NCI-H510A (cell line): ENCODE data around the gene OPCML.

Source experiments
- DNase-seq: peaks from one replicate; lab custom pipeline; 2025; lab: John Stamatoyannopoulos, UW

The OPCML gene

DNA sequence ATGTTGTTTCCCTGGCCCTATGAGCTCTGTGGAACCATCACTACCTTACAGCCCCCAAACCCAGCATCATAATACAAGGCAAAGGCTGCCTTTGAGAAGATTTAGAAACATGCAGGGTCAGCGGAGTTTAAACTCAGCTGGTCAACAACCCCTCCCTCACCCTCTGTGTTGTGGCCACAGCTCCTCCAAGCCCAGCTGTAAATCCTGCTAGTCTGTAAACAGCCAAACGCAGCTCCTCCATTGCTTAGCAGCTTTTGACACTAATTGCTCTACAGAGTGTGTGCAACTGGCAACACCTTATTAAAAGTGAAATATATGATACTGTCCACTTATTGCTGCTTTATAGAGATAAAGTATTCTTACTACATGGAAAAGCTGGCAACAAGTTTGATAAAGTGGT is 29.1 kb downstream of the OPCML start:
- no peak for DNase-seq

DNA sequence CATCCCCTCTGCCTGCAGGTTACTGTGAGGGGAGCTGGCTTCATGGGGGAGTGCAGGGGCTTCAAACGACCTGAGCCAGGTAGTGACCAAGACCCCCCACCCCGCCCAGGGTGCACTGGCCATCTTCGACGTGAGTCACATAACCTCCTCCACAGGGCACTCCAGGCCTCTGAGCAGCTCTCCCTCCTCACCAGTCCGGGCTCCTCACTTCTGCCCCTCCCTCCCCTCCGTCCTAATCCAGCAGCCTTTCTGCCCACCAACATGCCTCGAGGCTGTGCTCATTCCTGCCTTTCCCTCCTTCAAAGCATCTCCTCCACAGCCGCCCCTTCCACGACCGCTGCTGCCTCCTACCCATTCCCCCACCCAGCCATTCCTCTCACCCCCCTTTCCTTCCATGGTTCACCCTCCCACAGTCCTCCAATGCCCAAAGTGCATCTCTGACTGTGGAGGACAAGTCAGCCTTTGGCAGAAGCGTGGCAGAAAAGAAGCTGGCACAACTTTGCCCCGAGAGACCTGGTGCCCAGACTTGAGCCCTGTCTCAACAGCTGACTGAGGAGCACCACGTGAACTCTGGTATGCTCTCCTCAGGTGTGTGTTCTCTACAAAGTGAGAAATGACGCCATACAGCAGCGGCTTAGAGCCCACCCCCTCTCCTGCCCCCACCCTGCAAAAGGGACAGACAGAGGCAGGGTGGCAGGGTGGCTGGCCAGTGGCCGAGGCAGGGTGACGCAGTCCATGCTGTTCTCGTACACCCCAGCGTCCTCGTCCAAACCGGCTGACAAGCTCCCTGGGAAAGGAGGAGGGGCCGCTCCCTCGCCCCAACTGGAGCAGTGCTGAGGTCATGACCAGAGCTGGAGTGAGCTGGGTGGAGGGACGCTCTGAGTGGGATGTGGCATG is 30.4 kb downstream of the OPCML start:
- DNase-seq, result no peak

DNA sequence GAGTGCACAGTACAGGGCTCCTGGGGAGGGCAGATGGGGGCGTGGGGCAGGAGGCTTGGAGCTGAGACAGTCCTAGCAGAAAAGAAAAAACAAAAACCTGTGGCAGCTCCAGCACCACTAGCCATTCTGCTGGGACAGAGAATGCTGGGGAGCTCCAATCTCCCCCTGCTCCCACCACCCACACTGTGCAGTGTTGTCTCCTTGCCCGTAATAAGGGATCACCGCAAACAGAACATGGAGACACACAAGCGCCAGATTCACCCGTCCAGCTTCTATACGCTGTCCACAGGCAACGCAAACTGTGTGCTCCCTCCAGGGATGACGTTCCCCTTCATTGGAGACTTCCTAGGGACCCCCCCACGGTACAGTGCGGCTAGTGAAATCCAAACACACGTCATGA is 31.4 kb downstream of the OPCML start:
- DNase-seq, result no peak

DNA sequence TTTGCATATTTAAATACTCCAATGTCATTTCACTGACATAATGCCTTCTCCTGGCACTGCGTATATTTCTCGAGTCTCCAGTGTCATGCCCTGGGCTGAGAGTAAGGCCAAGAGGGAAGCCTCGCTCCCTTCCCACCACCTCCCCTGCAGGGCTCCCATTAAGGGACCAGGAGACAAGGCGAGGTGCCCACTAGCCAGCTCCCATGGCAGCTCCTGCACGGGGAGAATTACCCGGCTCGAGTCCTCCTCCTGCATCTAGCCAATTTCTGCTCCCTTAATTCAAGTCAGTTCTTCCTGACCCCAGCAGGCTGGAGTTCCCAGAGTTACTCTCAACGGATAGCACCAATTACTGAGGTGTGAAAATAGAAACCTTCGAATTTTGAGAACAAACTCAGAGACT is 31.9 kb downstream of the OPCML start:
- DNase-seq, result no peak

DNA sequence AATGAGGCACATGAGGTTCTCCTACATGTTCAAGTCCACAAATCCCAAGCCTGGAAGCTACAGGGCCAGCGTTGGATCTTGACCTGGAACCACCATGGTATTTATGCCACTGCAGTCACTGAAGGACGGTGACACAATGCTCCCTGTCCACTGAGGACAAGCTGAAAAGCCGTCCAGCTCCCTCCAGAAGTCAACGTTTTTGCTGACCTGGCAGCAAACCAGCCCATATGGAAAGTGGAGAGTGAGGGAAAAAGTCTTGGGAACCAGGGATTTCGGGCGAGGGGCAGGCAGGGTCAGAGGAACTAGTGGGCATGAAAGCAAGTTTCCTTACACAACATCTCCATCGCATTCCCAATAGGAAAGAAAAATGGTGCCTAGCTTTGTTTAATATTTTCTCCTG is 33.3 kb downstream of the OPCML start:
- DNase-seq, result no peak

DNA sequence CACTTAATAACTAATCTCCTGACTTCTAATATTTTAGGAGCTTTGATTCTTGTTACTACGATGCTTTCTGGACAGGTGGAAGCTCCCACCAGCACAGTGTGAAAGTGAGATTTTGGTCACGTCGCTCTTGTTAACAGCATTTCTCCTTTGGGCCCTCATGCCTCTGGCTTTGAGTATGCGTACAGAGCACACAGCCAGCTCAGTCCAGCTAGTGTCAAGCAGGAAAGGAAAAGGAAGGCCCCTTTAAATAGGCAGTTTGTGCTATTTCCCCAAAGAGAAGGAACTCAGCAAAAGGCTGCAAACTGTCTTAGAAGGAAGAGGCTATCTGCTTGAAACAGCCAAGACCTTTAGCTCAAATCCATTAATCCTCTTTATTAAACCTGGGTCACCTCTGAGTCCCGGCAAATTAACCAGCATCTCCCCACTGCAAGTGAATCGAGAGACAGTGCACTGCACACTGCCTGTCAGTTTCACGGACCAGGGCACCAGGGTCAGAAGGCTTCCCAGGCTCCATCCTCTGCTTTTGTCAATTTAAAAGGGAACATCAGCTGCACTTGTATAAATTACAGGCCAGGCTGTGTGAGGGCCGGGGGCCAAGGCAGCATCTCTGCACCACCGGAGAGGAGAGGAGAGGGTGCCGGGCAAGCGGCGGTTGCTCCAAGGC is 34.7 kb downstream of the OPCML start:
- DNase-seq, result no peak

DNA sequence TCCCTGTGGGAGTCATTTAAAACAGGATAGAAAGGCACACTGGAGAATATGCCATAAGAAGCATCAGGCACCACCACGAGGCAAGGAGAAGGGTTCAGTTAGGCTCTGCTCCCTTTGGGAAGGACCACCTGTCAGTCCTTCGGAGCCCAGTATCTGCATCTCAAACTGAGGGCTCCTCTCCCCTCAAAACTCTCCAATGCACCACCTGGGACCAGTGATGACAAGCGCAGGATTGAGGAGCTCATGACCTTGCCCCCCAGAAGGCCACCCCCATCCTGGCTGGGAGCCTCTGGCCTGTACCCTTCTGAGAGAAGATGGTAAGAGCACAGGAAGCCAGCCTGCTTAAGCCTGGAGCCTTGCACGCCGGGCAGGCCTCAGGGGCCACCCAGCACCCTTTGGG is 39.4 kb downstream of the OPCML start:
- no peak for DNase-seq

DNA sequence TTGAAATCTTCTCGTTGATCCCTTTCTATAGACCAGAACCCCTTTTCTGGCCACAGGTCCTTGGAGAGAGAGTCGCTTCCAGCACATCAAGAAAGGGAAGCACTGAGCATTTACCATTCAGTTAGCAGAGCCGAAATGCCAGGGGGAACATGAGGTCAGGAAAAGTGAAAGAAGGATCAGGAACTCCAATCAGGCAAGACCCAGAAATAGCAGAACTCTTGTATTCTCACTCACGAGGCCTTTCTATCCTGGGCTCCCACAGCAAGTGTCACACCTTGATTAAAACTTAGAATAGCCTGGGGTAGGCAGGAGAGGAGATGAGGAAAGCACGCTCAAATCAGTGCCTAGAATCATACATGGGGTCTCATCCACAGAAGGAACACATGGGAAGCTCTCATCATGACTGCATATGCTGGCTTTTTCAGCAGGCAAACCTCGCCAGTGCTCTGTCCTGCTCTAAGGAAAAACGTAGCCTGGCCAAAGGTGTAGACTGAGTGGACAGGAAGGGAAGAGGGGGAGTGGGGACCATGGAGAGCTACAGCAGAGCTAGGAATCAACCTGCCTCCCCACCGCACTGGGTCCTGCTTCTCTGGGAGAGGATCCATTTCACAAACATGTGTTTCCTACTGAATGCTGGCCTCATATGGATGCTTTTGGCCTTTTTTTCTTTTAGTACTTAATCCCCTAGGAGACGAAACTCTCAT is 40.5 kb downstream of the OPCML start:
- no peak for DNase-seq

DNA sequence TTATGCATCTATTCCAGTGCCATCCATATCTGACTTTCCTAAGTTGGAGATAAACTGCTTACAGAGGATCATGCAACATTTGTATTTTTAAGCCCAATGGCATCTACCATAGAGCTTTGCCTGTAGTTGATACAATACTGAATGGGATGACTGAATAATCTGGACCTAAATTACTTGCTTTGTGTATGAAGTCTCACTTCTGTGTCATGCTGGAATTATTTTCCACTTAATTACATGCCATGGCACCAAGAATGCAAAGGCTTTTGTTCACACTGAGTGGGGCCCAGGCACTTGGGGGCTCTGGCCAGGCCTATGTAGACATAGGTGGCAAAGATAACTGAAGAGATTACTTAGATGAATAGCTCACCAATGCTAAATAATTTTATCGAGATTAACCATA is 51.6 kb downstream of the OPCML start:
- DNase-seq, result no peak

DNA sequence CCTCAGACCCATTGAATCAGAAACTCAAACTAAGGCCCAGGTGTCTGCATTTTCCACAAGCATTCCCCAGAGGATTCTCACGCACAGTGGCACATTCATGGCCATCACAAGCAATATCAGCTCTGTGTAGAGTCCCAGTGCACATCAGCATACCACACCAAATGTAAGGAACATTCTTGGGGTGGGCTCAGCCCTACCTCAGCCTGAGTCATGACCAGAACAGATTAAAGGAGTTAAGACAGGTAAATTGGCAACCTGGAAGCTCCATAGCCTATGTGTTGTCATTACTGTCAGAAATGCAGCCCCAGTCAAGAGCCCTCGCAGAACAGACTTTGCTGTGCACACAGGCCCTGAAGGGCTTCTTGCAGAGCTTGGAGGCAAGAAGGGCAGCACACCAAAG is 53.1 kb downstream of the OPCML start:
- DNase-seq, result no peak

DNA sequence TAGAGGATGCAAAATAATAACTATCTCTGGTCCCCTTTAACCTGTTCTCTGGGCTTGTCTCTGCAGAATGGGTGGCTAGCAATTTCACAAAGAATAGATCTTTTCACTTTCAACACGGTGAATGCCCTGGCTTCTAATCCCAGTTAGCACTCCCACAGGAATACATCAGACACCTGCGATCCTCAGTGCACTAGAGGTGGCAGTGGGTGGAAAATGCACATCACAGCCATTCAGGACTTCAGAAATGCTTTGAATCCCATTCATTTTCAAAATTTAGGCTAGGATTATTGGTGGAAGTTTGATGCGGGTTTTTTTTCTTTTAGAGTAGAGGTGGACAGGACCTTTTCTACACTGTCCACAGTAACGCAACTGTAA is 55.1 kb downstream of the OPCML start:
- DNase-seq, result no peak

DNA sequence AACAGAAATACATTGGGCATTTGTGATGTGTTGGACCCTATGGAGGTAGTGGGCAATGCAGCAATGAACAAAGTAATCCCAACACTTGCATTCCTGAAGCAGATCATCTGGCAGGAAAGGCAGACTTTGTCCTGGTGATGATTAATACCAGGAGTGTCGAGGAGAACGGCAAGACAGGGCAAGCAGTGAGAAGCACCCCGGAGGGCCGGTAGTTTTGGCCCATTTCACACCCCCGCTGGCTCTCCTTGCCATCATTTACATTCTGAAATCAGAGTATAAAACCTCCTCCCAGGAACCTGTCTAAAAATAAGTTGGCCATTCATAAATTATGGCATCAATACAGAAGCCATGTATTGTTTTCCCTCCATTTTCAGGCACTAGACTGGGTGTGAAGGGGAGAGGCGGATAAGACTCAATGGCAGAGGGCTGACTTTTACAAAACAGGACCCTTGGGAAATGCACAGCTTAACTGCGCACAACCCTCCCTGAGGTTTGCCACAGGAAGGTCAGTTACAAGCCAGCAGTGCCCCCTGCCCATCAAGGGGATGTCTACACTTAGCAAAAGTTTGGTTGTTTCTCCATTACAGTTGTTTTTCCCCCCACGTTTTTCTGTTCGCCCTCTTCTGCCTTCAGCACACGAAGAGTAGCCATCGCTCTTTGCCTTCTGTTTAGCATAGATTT is 55.6 kb downstream of the OPCML start:
- DNase-seq, result no peak

DNA sequence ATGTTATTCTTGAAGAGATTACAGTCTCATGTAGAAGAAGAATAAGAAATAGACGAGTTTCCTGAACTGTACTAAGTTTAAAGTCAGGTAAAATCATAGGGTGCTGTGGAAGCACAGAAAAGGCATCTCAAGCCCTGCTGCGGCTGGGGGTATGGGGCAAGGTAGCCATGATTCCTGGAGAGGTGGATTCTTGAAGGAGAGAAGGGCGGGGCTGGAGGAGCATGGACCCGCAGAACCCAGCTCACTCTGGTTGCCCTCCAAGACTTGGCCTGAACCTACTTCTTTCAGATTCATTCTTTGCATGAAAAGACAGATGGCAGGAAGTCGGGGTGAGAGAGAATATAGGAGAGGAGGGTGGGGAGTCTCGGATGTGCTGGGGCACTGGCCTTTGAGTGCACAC is 57.8 kb downstream of the OPCML start:
- no peak for DNase-seq

DNA sequence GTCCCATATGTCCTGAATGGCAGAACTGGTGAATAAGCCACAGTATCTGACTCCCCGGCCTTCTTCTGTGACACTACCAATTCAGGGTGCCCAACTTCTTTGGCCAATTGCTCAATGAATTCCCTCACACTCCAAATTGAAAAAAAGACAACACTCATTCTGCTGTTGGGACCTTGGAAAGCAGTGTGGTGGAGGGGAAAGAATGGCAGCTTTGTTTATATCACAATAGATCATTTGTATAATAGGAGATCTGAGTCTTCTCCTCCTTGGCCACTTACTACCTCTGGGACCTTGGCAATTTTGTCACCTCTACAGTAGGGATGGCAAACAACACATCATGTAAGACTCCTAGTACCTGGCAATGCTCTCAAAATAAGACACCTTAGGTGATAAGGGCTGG is 64.6 kb downstream of the OPCML start:
- DNase-seq, result no peak

DNA sequence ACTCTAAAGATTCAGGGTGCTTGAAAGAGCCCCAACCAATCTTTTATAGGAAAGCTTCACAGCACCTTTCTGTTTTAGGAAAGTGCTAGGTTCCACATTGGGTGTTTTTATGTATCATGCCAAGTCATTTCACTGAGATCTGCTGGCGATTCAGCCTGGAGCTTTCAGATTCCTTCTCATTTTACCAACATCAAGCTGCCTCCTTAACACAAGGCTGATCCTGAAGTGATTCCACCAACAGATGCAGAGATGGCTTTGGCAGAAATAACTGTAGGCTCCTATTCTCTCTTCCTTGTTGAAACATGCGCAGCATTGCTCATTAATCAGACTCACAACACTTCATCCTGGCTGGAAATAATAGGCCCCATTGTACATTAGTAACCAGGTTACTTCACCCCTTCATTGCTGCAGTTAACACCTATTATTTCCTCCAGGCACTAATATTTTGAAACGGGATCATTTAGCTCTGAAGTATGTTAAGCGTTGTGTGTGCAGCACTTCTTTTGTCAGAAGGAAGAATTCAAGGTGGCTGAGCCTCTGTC is 89.0 kb downstream of the OPCML start:
- DNase-seq, result no peak

DNA sequence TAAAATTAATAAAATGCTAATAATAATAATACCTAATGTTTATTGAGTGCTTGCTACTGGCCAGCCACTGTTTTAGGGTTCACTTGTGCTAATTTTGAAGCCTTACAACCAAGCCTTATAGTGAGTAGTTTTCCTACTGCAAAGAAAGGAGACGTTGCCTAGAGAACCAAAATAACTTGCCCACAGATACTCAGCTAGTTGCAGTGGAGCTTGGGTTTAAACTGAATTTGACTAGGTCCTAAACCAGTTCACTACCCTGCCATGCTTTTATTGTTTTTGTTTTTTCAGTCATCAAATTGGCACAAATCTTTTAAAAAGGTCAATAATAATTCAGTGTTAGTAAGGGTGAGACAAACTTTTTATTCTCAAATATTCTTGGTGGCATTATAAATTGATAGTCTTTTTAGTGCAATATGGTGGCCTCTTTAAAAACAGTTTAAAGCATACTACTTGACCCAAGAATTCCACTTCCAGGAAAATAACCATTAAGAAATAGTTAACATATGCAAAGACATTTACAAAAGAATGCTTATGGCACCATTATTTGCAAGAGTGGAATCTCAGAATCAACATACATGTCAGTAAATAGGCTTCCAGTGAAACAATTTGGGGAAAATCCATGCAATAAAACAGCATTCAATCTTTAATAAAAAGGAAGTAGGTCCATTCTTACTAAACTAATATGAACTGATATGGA is 90.2 kb downstream of the OPCML start:
- DNase-seq, result no peak

DNA sequence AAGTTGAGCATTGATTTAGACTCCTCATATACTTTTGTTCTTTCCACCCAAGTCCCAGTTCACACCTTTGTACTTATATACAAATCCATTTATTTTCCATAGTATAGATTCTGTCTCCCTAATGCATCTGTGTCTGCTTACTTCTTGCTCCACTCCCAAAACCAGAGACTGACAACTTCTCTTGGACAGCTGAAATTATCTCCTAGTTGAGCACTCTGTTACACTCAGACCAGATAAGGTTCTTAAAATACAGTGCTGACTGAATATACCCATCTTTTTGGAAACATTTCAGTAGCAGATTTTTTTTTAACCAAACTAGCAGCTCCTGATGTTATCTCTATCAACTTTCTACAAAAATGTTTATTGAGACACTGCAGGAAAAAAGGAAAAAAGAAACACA is 106.3 kb downstream of the OPCML start:
- DNase-seq, result no peak

DNA sequence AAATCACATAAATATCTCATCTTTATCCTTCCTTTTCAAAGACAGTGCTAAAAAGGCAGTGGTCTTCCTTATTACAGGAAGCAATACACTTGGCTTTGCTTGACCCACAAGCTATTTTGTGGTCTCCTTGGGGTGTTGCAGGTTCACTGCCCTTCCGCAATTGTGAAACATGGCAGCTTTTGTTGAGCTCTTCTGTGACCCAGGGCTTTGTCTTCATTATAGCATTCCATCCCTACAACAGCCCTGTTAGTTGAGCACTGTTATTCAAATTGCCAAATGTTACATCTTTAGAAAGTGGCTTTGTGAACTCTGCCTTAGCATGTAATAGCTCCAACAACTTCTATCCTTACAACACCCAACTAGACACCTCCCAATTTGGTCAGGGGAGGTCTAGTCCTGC is 107.1 kb downstream of the OPCML start:
- DNase-seq, result no peak

DNA sequence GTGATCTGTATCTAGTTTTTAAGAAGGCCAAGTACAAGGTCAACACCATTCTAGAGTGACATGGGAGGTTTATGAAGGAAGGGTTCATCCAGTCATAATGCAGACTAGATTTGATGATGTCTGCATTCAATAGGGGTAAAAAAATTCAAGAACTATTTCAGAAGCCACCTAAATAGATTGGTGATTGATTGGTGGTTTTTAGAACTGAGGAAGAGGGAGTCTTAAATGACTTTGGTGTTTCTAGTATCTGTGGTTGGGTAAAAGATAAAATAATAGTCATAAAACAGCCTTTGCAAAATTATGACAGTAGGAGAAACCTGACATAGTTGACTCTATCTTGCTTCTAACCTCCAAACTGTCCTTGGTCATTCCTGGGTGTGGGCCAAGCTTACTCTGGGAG is 114.1 kb downstream of the OPCML start:
- no peak for DNase-seq

DNA sequence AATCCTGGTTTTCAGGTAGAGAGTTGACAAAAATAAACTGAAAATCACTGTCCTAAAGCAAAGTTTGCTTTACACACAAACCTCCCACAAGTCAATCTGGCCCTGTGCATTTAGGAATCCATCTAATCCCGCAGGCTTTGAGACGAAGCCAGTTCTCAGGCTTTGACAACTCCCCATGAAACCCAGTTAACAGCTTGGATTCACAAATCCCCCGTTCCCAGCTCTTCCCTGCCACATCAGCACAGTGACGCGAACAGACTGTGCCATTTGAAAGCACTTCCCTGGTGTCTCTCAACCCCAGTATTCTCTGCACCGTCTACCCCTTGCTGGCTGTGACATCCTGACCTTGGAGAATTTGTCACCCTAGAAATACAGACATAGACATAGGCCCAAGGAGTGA is 117.8 kb downstream of the OPCML start:
- DNase-seq, result no peak

DNA sequence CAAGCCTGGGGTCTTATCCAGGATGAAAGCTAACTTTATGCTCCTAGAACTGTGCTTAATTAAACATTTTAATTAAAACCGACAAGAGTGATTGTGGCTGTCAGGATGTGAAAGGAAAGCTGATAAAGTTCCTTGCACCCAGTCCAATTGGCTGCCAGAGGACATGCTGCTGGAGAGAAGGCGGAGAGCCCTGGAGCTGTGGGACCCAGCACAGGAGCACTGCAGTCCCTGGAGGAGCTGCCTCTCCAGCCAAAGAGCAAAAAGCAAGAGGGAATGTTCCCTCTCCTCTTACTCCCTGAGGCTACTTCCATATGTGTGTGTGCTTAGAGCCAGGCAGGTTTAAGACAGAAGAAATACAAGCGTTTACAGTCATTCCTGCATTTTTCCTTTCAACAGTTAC is 118.6 kb downstream of the OPCML start:
- no peak for DNase-seq

DNA sequence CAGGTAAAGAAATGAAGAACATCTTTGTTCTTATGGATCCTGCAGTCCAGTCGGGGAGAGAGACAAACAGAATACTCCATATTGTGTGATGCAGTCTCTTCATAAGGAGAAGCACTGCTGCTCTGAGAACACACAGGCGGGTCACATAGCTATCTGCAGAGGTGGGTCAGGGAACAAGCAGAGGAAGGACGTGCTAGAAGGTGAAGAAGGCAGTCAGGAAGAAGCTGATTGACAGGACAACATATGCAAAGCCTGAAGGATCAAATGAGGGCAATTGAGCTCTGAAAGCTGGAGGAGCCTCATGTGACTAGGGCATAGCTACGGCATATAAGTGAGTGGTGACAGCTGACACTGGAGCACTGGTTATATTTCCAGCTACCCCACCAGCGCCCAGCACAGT is 122.5 kb downstream of the OPCML start:
- DNase-seq, result no peak
